HepG2 (cell line): ENCODE measurements around the gene XAB2. TPM values are rescaled to one million over a fixed set of nuclear protein-coding genes. Genes with fewer than 3 reads are reported as not detected.

ENCODE experiments used
- ATAC-seq: fragments of 200-7000 bp; cut with Tn5 transposase; 3 replicates; pipeline ENCODE4 v1.9.1; 2020; ENCODE audit warnings: mild to moderate bottlenecking, moderate library complexity
- BruUV-seq: library from RNA; stranded (reverse); fragments of 400-500 nt; replicated peaks from 2 replicates; lab custom pipeline; 2021; lab: Mats Ljungman, UMichigan
- CTCF ChIA-PET: fragments of 300-600 bp; formaldehyde crosslinking; extraction: SDS; loops from one replicate; lab custom pipeline; 2021; ENCODE audit warnings: low total read pairs, inconsistent platforms, low intra/inter-chr PET ratio; lab: Yijun Ruan, JAX
- POLR2A ChIA-PET: fragments of 350-600 bp; sonication (Branson Sonifier 250); formaldehyde crosslinking; loops from one replicate; lab custom pipeline; 2020; ENCODE audit warnings: antibody characterized with exemption, inconsistent platforms; lab: Yijun Ruan, JAX
- DNase-seq: peaks from one replicate; pipeline ENCODE4 v3.0.0-alpha.2; 2015; ENCODE audit warnings: low spot score
- FAIRE-seq: peaks from 3 replicates; lab custom pipeline; 2011; peaks lifted over from hg19 to GRCh38; lab: Jason Lieb, UNC
- H2AFZ ChIP-seq: one replicate; pipeline ENCODE4 v1.6.1; 2011; ENCODE audit warnings: low read length, inconsistent platforms
- H3K27ac ChIP-seq: fragments of 300-600 bp; 3 replicates; pipeline ENCODE4 v1.8.0; 2011; ENCODE audit warnings: mixed run types, mild to moderate bottlenecking, mixed read lengths, low read length, inconsistent platforms; ENCODE audit not compliant: insufficient read depth; ENCODE audit errors: extremely low read length
- H3K27me3 ChIP-seq, 2 experiments: fragments of 200-600 bp in 1 of 2; 2 replicates in 1 of 2; 3 replicates in 1 of 2; pipeline versions ENCODE4 v1.6.0 to v1.8.0; 2011; ENCODE audit warnings: low read length in 2 of 2, mild to moderate bottlenecking in 2 of 2, moderate library complexity in 2 of 2, inconsistent platforms in 1 of 2; ENCODE audit not compliant: insufficient read depth in 2 of 2, control insufficient read depth in 1 of 2
- H3K36me3 ChIP-seq, 2 experiments: fragments of 200-600 bp in 1 of 2; replicated peaks in 1 of 2; 2 replicates in 1 of 2; 3 replicates in 1 of 2; pipeline versions ENCODE4 v1.5.1 to v1.8.0; 2011; ENCODE audit warnings: low read length in 2 of 2, inconsistent platforms in 1 of 2; ENCODE audit not compliant: insufficient read depth in 2 of 2, control insufficient read depth in 1 of 2
- H3K4me1 ChIP-seq: 2 replicates; pipeline ENCODE4 v1.5.1; 2012; ENCODE audit warnings: low read length, inconsistent platforms; ENCODE audit not compliant: insufficient read depth
- H3K4me2 ChIP-seq: 2 replicates; pipeline ENCODE4 v1.6.0; 2011; ENCODE audit warnings: low read depth, low read length, inconsistent platforms
- H3K4me3 ChIP-seq, 3 experiments: fragments of 200-600 bp in 1 of 3; sonication (generic), shearing (Covaris generic) in 1 of 3; replicated peaks in 1 of 3; 2 replicates each; pipeline ENCODE4 v1.5.1; 2011 to 2016; ENCODE audit warnings: low read length in 3 of 3, inconsistent platforms in 2 of 3, low read depth in 2 of 3, mild to moderate bottlenecking in 2 of 3, control low read depth in 1 of 3, mixed read lengths in 1 of 3; ENCODE audit not compliant: insufficient read depth in 1 of 3
- H3K79me2 ChIP-seq: one replicate; pipeline ENCODE4 v1.6.1; 2011; ENCODE audit warnings: low read length, inconsistent platforms; ENCODE audit not compliant: insufficient read depth
- H3K9ac ChIP-seq: 2 replicates; pipeline ENCODE4 v1.6.0; 2011; ENCODE audit warnings: mild to moderate bottlenecking, low read depth, low read length, inconsistent platforms; ENCODE audit not compliant: insufficient read depth
- H3K9me3 ChIP-seq: 2 replicates; pipeline ENCODE4 v1.5.1; 2012; ENCODE audit warnings: mild to moderate bottlenecking, low read length
- H4K20me1 ChIP-seq: 2 replicates; pipeline ENCODE4 v1.6.0; 2011; ENCODE audit warnings: inconsistent platforms, mild to moderate bottlenecking, low read length, moderate library complexity; ENCODE audit not compliant: insufficient read depth
- AGO1 ChIP-seq: fragments of 200-400 bp; formaldehyde crosslinking; IDR thresholded peaks from 2 replicates; pipeline ENCODE4 v1.6.1; 2017; ENCODE audit warnings: mild to moderate bottlenecking, low read depth, low read length, moderate library complexity; ENCODE audit not compliant: poor library complexity, severe bottlenecking
- GLI4 ChIP-seq: sonication (generic); formaldehyde crosslinking; IDR thresholded peaks from 2 replicates; pipeline ENCODE4 v1.5.1; 2020; ENCODE audit warnings: missing genetic modification reagents, mild to moderate bottlenecking, moderate library complexity, borderline replicate concordance
- PRPF4 ChIP-seq: fragments of 200-400 bp; formaldehyde crosslinking; IDR thresholded peaks from 2 replicates; pipeline ENCODE4 v1.6.1; 2016; ENCODE audit warnings: low read length, low read depth; ENCODE audit not compliant: poor library complexity, severe bottlenecking
- SIN3B ChIP-seq: fragments of 150-350 bp; IDR thresholded peaks from 2 replicates; pipeline ENCODE4 v1.6.1; 2014; ENCODE audit warnings: low read length
- SOX13 ChIP-seq, 3 experiments: fragments of 450-650 bp in 1 of 3; sonication (generic) in 1 of 3; formaldehyde crosslinking in 1 of 3; IDR thresholded peaks in 2 of 3; conservative IDR thresholded peaks in 1 of 3; 2 replicates each; pipeline versions ENCODE4 v1.5.0 to v1.6.1; 2016 to 2020; ENCODE audit warnings: antibody characterized with exemption in 1 of 3, mild to moderate bottlenecking in 1 of 3, missing compliant biosample characterization in 1 of 3, missing genetic modification reagents in 1 of 3, moderate library complexity in 1 of 3
- STAT5B ChIP-seq: sonication (generic); formaldehyde crosslinking; IDR thresholded peaks from 2 replicates; pipeline ENCODE4 v1.4.0; 2020; ENCODE audit warnings: missing genetic modification reagents
- TBL1XR1 ChIP-seq: fragments of 150-350 bp; IDR thresholded peaks from 2 replicates; pipeline ENCODE4 v1.6.1; 2014; ENCODE audit warnings: borderline replicate concordance, low read length; ENCODE audit not compliant: partially characterized antibody
- ZNF34 ChIP-seq: sonication (generic); formaldehyde crosslinking; IDR thresholded peaks from 2 replicates; pipeline ENCODE4 v1.4.0; 2020; ENCODE audit warnings: mild to moderate bottlenecking, missing genetic modification reagents, borderline replicate concordance
- ZNF749 ChIP-seq: sonication (generic); formaldehyde crosslinking; IDR thresholded peaks from 2 replicates; pipeline ENCODE4 v1.8.0; 2022; ENCODE audit warnings: mild to moderate bottlenecking, missing genetic modification reagents, moderate library complexity, borderline replicate concordance
- ZSCAN20 ChIP-seq: sonication (generic); formaldehyde crosslinking; IDR thresholded peaks from 2 replicates; pipeline ENCODE4 v1.4.0; 2020; ENCODE audit warnings: missing genetic modification reagents, mild to moderate bottlenecking, borderline replicate concordance
- WGBS: methylation state at CpG from one replicate; pipeline ENCODE4 v1.1.6; 2017; ENCODE audit warnings: low lambda C conversion rate; 5-methylcytosine and 5-hydroxymethylcytosine counted together
- in situ Hi-C: cut with HindIII; loops from 2 replicates; pipeline ENCODE4 v1.10.0; 2017; ENCODE audit warnings: low pct_unique_long_range_greater_than_20kb; ENCODE audit not compliant: extremely low pct_ligation_motif_present
- intact Hi-C: fragments of 100-400 bp; cut with micrococcal nuclease; formaldehyde crosslinking; loops from one replicate; pipeline ENCODE4 v1.10.0; 2022; ENCODE audit not compliant: unreplicated experiment
- polyA plus RNA-seq, 8 experiments: library from polyadenylated mRNA; depleted of rRNA in 3 of 8; stranded (reverse) in 7 of 8; unstranded in 1 of 8; fragments of >200 nt; fragmentation: Illumina TruSeq in 4 of 8; extraction: Trizol in 4 of 8; gene quantifications; 2 replicates each; pipeline versions ENCODE4 v1.2.1 to v1.2.3, GENCODE V29; 2011 to 2016; ENCODE audit warnings: low read depth in 4 of 8, missing spikeins in 1 of 8, mixed read lengths in 1 of 8; ENCODE audit not compliant: insufficient read depth in 1 of 8
- total RNA-seq, 5 experiments: library from RNA; depleted of rRNA; stranded (reverse); fragments of >200 nt; fragmentation: Illumina TruSeq; extraction: Trizol; gene quantifications; 2 replicates each; pipeline ENCODE4 v1.2.3, GENCODE V29; 2016; ENCODE audit warnings: low read depth in 1 of 5
- TF ChIP-seq, protein P1 (sequence below): sonication (generic); formaldehyde crosslinking; IDR thresholded peaks from 2 replicates; pipeline ENCODE4 v1.8.0; 2022; ENCODE audit warnings: mild to moderate bottlenecking, missing genetic modification reagents; ENCODE audit not compliant: insufficient replicate concordance
- TF ChIP-seq, protein P2 (sequence below): IDR thresholded peaks from 2 replicates; pipeline ENCODE4 v1.6.1; 2016; ENCODE audit warnings: low read depth
- TF ChIP-seq, protein P3 (sequence below): sonication (generic); formaldehyde crosslinking; IDR thresholded peaks from 2 replicates; pipeline ENCODE4 v1.4.0; 2020; ENCODE audit warnings: missing genetic modification reagents

The XAB2 gene
- total and polyA plus RNA-seq, 2 of the 13 experiments (the other 11 are each of a cell fraction or from before 2014, with no cell fraction given), result 6.2 to 23.9 TPM

DNA sequence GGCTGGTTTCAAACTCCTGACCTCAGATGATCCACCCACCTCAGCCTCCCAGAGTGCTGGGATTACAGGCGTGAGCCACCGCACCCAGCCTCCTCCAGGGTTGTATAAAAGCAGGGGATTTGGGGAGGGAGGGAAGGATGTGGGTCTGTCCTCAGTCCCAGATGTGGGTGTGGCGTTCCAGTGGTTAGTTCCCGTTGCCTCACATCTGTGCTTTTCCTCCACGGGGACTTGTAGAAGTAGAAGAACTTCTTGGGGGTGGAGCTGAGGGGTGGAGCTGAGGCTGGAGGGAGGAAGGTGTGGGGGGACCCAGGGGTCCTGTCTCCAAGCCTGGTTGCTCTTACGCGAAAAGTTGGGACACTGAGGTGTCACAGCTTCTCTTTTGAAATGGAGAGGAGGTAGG, 47.0 kb upstream of the XAB2 start:
- Histone ChIP-seq H3K27me3 (peaks cover 3 to 23% of the 10 kb centered on the region in 2 experiments; a peak in 2 of 5 replicates), H3K9ac (no peak overlapping the region), H3K27ac (no peak overlapping the region), H2AFZ (no peak overlapping the region), H3K4me2 (no peak overlapping the region), H3K4me1 (peaks cover 28% of the 10 kb centered on the region), H3K4me3 (no peak overlapping the region), H3K9me3 (no peaks in the 10 kb centered on the region), H3K36me3 (no peaks in the 10 kb centered on the region), H3K79me2 (peaks cover 3% of the 10 kb centered on the region), H4K20me1 (no peaks in the 10 kb centered on the region)
- intact Hi-C loops (no loop called here), in situ Hi-C loops (no loop called here)
- ATAC-seq (no peak), FAIRE-seq (no peak), DNase-seq (no peak)
- ChIA-PET POLR2A (no interaction called here), CTCF (no interaction called here)
- TF ChIP-seq, protein P1, sequence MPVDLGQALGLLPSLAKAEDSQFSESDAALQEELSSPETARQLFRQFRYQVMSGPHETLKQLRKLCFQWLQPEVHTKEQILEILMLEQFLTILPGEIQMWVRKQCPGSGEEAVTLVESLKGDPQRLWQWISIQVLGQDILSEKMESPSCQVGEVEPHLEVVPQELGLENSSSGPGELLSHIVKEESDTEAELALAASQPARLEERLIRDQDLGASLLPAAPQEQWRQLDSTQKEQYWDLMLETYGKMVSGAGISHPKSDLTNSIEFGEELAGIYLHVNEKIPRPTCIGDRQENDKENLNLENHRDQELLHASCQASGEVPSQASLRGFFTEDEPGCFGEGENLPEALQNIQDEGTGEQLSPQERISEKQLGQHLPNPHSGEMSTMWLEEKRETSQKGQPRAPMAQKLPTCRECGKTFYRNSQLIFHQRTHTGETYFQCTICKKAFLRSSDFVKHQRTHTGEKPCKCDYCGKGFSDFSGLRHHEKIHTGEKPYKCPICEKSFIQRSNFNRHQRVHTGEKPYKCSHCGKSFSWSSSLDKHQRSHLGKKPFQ (CRISPR knock-in tag), result no peak
- TF ChIP-seq STAT5B (no peak), SIN3B (no peak), AGO1 (no peak), TBL1XR1 (no peak), GLI4 (no peak), SOX13 (IDR thresholded peaks at IDR 0.05) (no peak), SOX13 (CRISPR knock-in tag; conservative IDR thresholded peaks at IDR 0.05 in 1 of 2, IDR thresholded peaks at IDR 0.05 in 1 of 2) (no peak), PRPF4 (no peak), ZNF749 (no peak), ZNF34 (no peak), ZSCAN20 (no peak)
- TF ChIP-seq, protein P2, sequence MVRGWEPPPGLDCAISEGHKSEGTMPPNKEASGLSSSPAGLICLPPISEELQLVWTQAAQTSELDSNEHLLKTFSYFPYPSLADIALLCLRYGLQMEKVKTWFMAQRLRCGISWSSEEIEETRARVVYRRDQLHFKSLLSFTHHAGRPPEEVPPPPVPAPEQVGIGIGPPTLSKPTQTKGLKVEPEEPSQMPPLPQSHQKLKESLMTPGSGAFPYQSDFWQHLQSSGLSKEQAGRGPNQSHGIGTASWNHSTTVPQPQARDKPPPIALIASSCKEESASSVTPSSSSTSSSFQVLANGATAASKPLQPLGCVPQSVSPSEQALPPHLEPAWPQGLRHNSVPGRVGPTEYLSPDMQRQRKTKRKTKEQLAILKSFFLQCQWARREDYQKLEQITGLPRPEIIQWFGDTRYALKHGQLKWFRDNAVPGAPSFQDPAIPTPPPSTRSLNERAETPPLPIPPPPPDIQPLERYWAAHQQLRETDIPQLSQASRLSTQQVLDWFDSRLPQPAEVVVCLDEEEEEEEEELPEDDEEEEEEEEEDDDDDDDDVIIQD (CRISPR knock-in tag), result no peak
- TF ChIP-seq, protein P3, sequence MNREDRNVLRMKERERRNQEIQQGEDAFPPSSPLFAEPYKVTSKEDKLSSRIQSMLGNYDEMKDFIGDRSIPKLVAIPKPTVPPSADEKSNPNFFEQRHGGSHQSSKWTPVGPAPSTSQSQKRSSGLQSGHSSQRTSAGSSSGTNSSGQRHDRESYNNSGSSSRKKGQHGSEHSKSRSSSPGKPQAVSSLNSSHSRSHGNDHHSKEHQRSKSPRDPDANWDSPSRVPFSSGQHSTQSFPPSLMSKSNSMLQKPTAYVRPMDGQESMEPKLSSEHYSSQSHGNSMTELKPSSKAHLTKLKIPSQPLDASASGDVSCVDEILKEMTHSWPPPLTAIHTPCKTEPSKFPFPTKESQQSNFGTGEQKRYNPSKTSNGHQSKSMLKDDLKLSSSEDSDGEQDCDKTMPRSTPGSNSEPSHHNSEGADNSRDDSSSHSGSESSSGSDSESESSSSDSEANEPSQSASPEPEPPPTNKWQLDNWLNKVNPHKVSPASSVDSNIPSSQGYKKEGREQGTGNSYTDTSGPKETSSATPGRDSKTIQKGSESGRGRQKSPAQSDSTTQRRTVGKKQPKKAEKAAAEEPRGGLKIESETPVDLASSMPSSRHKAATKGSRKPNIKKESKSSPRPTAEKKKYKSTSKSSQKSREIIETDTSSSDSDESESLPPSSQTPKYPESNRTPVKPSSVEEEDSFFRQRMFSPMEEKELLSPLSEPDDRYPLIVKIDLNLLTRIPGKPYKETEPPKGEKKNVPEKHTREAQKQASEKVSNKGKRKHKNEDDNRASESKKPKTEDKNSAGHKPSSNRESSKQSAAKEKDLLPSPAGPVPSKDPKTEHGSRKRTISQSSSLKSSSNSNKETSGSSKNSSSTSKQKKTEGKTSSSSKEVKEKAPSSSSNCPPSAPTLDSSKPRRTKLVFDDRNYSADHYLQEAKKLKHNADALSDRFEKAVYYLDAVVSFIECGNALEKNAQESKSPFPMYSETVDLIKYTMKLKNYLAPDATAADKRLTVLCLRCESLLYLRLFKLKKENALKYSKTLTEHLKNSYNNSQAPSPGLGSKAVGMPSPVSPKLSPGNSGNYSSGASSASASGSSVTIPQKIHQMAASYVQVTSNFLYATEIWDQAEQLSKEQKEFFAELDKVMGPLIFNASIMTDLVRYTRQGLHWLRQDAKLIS (CRISPR knock-in tag), result no peak
- BruUV-seq, result no TSS peak
- 61% methylated on average over 3 of the region's 7 CpGs for WGBS
